Esophagus squamous epithelium (tissue), 4 donors: ENCODE results near the gene ITGA11.

Experiments used
- CTCF ChIP-seq, 6 experiments: fragments of 450-650 bp in 4 of 6; fragments of 200-600 bp in 2 of 6; sonication (generic) in 2 of 6; IDR thresholded peaks; one replicate each; pipeline ENCODE4 v1.5.1; 2016 to 2019; ENCODE audit warnings: antibody characterized with exemption in 6 of 6, mild to moderate bottlenecking in 4 of 6, moderate library complexity in 4 of 6
- POLR2A ChIP-seq, 4 donors: fragments of 450-650 bp; IDR thresholded peaks; one replicate each; pipeline ENCODE4 v1.6.1; 2017; ENCODE audit warnings: antibody characterized with exemption in 4 of 4, mild to moderate bottlenecking in 4 of 4, moderate library complexity in 3 of 4

- TF ChIP-seq CTCF (IDR thresholded peaks at IDR 0.05) (peak in 1 of 6 experiments; percentile 31), POLR2A (IDR thresholded peaks at IDR 0.05) (no peak)
Measured at GRCh38 chr15:68278345-68278594, 153.7 kb downstream of the ITGA11 start.
